HEK293 (cell line): Measurements from ENCODE around the gene PPP1CC.

Source experiments
- CTCF ChIA-PET: fragments of 350-600 bp; formaldehyde crosslinking; extraction: SDS; loops from one replicate; lab custom pipeline; 2021; ENCODE audit warnings: antibody characterized with exemption; lab: Yijun Ruan, JAX
- POLR2A ChIA-PET: fragments of 300-600 bp; formaldehyde crosslinking; extraction: SDS; loops from one replicate; lab custom pipeline; 2020; ENCODE audit warnings: antibody characterized with exemption, inconsistent platforms; lab: Yijun Ruan, JAX
- H3K27ac ChIP-seq: fragments of 200-500 bp; sonication (Bioruptor generic); 2 replicates; pipeline ENCODE4 v1.5.1; 2014; ENCODE audit warnings: low read depth, low read length, control low read depth, inconsistent platforms; ENCODE audit errors: extremely low read depth
- H3K36me3 ChIP-seq, 2 experiments: fragments of 200-500 bp in 1 of 2; sonication (Bioruptor generic) in 1 of 2; 1 replicate in 1 of 2; 2 replicates in 1 of 2; pipeline ENCODE4 v1.5.1; 2014 to 2017; ENCODE audit warnings: inconsistent platforms in 2 of 2, low read length in 2 of 2; ENCODE audit not compliant: control insufficient read depth in 2 of 2, insufficient read depth in 1 of 2
- H3K4me1 ChIP-seq: fragments of 200-500 bp; sonication (Bioruptor generic); 2 replicates; pipeline ENCODE4 v1.5.1; 2014; ENCODE audit warnings: mild to moderate bottlenecking, low read length, inconsistent platforms; ENCODE audit not compliant: control insufficient read depth, insufficient read depth
- H3K4me3 ChIP-seq: 2 replicates; pipeline ENCODE4 v1.5.1; 2011; ENCODE audit warnings: low read depth, mild to moderate bottlenecking, control low read depth, low read length, moderate library complexity
- H3K9me3 ChIP-seq: fragments of 200-500 bp; sonication (Bioruptor generic); 2 replicates; pipeline ENCODE4 v1.5.1; 2014; ENCODE audit warnings: low read depth, low read length, inconsistent platforms; ENCODE audit not compliant: control insufficient read depth, insufficient read depth
- ELK4 ChIP-seq: IDR thresholded peaks from 2 replicates; pipeline ENCODE4 v1.6.1; 2011; ENCODE audit warnings: mild to moderate bottlenecking, low read depth, low read length, borderline replicate concordance
- FEZF1 ChIP-seq: fragments of 450-650 bp; formaldehyde crosslinking; IDR thresholded peaks from 2 replicates; pipeline ENCODE4 v1.5.1; 2016; ENCODE audit warnings: missing biosample characterization, missing genetic modification characterization
- PRDM1 ChIP-seq: fragments of 450-650 bp; formaldehyde crosslinking; IDR thresholded peaks from 2 replicates; pipeline ENCODE4; 2016; ENCODE audit warnings: missing biosample characterization, missing genetic modification characterization
- REST ChIP-seq: fragments of 450-650 bp; formaldehyde crosslinking; IDR thresholded peaks from 2 replicates; pipeline ENCODE4 v1.5.1; 2016; ENCODE audit warnings: missing biosample characterization, missing genetic modification characterization
- WT1 ChIP-seq: fragments of 450-650 bp; formaldehyde crosslinking; IDR thresholded peaks from 2 replicates; pipeline ENCODE4 v1.5.1; 2016; ENCODE audit warnings: missing biosample characterization, missing genetic modification characterization
- ZBTB21 ChIP-seq: fragments of 450-650 bp; formaldehyde crosslinking; IDR thresholded peaks from 2 replicates; pipeline ENCODE4 v1.5.1; 2017; ENCODE audit warnings: missing biosample characterization, missing genetic modification characterization
- ZBTB26 ChIP-seq: fragments of 450-650 bp; formaldehyde crosslinking; optimal IDR thresholded peaks from 2 replicates; pipeline ENCODE3; 2016; ENCODE audit warnings: missing biosample characterization, mild to moderate bottlenecking, missing genetic modification characterization
- ZBTB8A ChIP-seq: fragments of 450-650 bp; formaldehyde crosslinking; IDR thresholded peaks from 2 replicates; pipeline ENCODE4 v1.5.1; 2016; ENCODE audit warnings: missing biosample characterization, missing genetic modification characterization
- ZNF121 ChIP-seq: fragments of 450-650 bp; formaldehyde crosslinking; IDR thresholded peaks from 2 replicates; pipeline ENCODE4 v1.5.1; 2016; ENCODE audit warnings: missing biosample characterization, missing genetic modification characterization
- ZNF132 ChIP-seq: fragments of 450-650 bp; formaldehyde crosslinking; IDR thresholded peaks from 2 replicates; pipeline ENCODE4 v1.5.1; 2017; ENCODE audit warnings: missing biosample characterization, missing genetic modification characterization, borderline replicate concordance
- ZNF391 ChIP-seq: fragments of 450-650 bp; formaldehyde crosslinking; IDR thresholded peaks from 2 replicates; pipeline ENCODE4 v1.5.1; 2016; ENCODE audit warnings: low read depth, missing biosample characterization, missing genetic modification characterization, borderline replicate concordance
- ZNF423 ChIP-seq: fragments of 450-650 bp; formaldehyde crosslinking; IDR thresholded peaks from 2 replicates; pipeline ENCODE4 v1.5.1; 2016; ENCODE audit warnings: missing biosample characterization, missing genetic modification characterization
- ZNF548 ChIP-seq: fragments of 450-650 bp; formaldehyde crosslinking; IDR thresholded peaks from 2 replicates; pipeline ENCODE4 v1.5.1; 2016; ENCODE audit warnings: missing biosample characterization, missing genetic modification characterization
- ZNF645 ChIP-seq: fragments of 450-650 bp; formaldehyde crosslinking; IDR thresholded peaks from 2 replicates; pipeline ENCODE4; 2016; ENCODE audit warnings: missing biosample characterization, missing genetic modification characterization
- TF ChIP-seq, protein P1 (sequence below): fragments of 450-650 bp; formaldehyde crosslinking; IDR thresholded peaks from 2 replicates; pipeline ENCODE4 v1.5.0; 2017; ENCODE audit warnings: missing biosample characterization, missing genetic modification characterization, borderline replicate concordance
- TF ChIP-seq, protein P2 (sequence below): fragments of 450-650 bp; IDR thresholded peaks from 2 replicates; pipeline ENCODE4 v1.5.1; 2018; ENCODE audit warnings: missing biosample characterization, missing genetic modification characterization
- TF ChIP-seq, protein P3 (sequence below): fragments of 450-650 bp; formaldehyde crosslinking; IDR thresholded peaks from 2 replicates; pipeline ENCODE4 v1.5.1; 2016; ENCODE audit warnings: missing biosample characterization, missing genetic modification characterization, borderline replicate concordance
- TF ChIP-seq, protein P4 (sequence below): fragments of 450-650 bp; formaldehyde crosslinking; IDR thresholded peaks from 2 replicates; pipeline ENCODE4 v1.5.1; 2017; ENCODE audit warnings: missing biosample characterization, missing genetic modification characterization

Gene PPP1CC

GRCh38 chr12:110728628-110729027 is 14.1 kb downstream of the PPP1CC start:
- TF ChIP-seq ELK4, result no peak
- TF ChIP-seq ZNF132 (tag by site-specific recombination), result no peak
- no peak for TF ChIP-seq PRDM1
- TF ChIP-seq, protein P1, sequence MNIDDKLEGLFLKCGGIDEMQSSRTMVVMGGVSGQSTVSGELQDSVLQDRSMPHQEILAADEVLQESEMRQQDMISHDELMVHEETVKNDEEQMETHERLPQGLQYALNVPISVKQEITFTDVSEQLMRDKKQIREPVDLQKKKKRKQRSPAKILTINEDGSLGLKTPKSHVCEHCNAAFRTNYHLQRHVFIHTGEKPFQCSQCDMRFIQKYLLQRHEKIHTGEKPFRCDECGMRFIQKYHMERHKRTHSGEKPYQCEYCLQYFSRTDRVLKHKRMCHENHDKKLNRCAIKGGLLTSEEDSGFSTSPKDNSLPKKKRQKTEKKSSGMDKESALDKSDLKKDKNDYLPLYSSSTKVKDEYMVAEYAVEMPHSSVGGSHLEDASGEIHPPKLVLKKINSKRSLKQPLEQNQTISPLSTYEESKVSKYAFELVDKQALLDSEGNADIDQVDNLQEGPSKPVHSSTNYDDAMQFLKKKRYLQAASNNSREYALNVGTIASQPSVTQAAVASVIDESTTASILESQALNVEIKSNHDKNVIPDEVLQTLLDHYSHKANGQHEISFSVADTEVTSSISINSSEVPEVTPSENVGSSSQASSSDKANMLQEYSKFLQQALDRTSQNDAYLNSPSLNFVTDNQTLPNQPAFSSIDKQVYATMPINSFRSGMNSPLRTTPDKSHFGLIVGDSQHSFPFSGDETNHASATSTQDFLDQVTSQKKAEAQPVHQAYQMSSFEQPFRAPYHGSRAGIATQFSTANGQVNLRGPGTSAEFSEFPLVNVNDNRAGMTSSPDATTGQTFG (tag by site-specific recombination), result no peak
- TF ChIP-seq, protein P2, sequence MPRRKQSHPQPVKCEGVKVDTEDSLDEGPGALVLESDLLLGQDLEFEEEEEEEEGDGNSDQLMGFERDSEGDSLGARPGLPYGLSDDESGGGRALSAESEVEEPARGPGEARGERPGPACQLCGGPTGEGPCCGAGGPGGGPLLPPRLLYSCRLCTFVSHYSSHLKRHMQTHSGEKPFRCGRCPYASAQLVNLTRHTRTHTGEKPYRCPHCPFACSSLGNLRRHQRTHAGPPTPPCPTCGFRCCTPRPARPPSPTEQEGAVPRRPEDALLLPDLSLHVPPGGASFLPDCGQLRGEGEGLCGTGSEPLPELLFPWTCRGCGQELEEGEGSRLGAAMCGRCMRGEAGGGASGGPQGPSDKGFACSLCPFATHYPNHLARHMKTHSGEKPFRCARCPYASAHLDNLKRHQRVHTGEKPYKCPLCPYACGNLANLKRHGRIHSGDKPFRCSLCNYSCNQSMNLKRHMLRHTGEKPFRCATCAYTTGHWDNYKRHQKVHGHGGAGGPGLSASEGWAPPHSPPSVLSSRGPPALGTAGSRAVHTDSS (tag by site-specific recombination), result no peak
- TF ChIP-seq ZNF548 (tag by site-specific recombination), result no peak
- TF ChIP-seq ZNF121 (tag by site-specific recombination), result no peak
- no peak for TF ChIP-seq FEZF1 (tag by site-specific recombination)
- no peak for TF ChIP-seq ZNF645 (tag by site-specific recombination)
- no peak for TF ChIP-seq ZBTB26 (tag by site-specific recombination)
- TF ChIP-seq, protein P3, sequence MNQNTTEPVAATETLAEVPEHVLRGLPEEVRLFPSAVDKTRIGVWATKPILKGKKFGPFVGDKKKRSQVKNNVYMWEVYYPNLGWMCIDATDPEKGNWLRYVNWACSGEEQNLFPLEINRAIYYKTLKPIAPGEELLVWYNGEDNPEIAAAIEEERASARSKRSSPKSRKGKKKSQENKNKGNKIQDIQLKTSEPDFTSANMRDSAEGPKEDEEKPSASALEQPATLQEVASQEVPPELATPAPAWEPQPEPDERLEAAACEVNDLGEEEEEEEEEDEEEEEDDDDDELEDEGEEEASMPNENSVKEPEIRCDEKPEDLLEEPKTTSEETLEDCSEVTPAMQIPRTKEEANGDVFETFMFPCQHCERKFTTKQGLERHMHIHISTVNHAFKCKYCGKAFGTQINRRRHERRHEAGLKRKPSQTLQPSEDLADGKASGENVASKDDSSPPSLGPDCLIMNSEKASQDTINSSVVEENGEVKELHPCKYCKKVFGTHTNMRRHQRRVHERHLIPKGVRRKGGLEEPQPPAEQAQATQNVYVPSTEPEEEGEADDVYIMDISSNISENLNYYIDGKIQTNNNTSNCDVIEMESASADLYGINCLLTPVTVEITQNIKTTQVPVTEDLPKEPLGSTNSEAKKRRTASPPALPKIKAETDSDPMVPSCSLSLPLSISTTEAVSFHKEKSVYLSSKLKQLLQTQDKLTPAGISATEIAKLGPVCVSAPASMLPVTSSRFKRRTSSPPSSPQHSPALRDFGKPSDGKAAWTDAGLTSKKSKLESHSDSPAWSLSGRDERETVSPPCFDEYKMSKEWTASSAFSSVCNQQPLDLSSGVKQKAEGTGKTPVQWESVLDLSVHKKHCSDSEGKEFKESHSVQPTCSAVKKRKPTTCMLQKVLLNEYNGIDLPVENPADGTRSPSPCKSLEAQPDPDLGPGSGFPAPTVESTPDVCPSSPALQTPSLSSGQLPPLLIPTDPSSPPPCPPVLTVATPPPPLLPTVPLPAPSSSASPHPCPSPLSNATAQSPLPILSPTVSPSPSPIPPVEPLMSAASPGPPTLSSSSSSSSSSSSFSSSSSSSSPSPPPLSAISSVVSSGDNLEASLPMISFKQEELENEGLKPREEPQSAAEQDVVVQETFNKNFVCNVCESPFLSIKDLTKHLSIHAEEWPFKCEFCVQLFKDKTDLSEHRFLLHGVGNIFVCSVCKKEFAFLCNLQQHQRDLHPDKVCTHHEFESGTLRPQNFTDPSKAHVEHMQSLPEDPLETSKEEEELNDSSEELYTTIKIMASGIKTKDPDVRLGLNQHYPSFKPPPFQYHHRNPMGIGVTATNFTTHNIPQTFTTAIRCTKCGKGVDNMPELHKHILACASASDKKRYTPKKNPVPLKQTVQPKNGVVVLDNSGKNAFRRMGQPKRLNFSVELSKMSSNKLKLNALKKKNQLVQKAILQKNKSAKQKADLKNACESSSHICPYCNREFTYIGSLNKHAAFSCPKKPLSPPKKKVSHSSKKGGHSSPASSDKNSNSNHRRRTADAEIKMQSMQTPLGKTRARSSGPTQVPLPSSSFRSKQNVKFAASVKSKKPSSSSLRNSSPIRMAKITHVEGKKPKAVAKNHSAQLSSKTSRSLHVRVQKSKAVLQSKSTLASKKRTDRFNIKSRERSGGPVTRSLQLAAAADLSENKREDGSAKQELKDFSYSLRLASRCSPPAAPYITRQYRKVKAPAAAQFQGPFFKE (tag by site-specific recombination), result no peak
- TF ChIP-seq ZBTB8A (tag by site-specific recombination), result no peak
- no peak for TF ChIP-seq ZNF423 (tag by site-specific recombination)
- no peak for TF ChIP-seq REST (tag by site-specific recombination)
- no peak for TF ChIP-seq ZBTB21
- TF ChIP-seq, protein P4, sequence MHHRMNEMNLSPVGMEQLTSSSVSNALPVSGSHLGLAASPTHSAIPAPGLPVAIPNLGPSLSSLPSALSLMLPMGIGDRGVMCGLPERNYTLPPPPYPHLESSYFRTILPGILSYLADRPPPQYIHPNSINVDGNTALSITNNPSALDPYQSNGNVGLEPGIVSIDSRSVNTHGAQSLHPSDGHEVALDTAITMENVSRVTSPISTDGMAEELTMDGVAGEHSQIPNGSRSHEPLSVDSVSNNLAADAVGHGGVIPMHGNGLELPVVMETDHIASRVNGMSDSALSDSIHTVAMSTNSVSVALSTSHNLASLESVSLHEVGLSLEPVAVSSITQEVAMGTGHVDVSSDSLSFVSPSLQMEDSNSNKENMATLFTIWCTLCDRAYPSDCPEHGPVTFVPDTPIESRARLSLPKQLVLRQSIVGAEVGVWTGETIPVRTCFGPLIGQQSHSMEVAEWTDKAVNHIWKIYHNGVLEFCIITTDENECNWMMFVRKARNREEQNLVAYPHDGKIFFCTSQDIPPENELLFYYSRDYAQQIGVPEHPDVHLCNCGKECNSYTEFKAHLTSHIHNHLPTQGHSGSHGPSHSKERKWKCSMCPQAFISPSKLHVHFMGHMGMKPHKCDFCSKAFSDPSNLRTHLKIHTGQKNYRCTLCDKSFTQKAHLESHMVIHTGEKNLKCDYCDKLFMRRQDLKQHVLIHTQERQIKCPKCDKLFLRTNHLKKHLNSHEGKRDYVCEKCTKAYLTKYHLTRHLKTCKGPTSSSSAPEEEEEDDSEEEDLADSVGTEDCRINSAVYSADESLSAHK (tag by site-specific recombination), result no peak
- no peak for TF ChIP-seq ZNF391
- no peak for TF ChIP-seq WT1 (tag by site-specific recombination)
- CTCF ChIA-PET, result no interaction called here
- Histone ChIP-seq H3K4me1 (peaks cover 8% of the 10 kb centered on the region; the same call in 1 of the 2 replicates), H3K36me3 (peaks cover 68 to 87% of the 10 kb centered on the region in 2 experiments), H3K4me3 (no peak overlapping the region), H3K9me3 (no peaks in the 10 kb centered on the region), H3K27ac (no peak overlapping the region)
- POLR2A ChIA-PET, result no interaction called here
